RWPE2 (cell line): ENCODE results near the gene OR2V1.
A peak's percentile ranks its signal among the peaks of the same experiment; 100 is the strongest.

ENCODE experiments used
- ATAC-seq: fragments of 200-7000 bp; cut with Tn5 transposase; 3 replicates; pipeline ENCODE4 v1.9.1; 2021; ENCODE audit warnings: low read depth
- DNase-seq: peaks from one replicate; pipeline ENCODE4 v3.0.0-alpha.2; 2020; ENCODE audit warnings: low spot score
- H3K27ac ChIP-seq: fragments of 450-650 bp; 2 replicates; pipeline ENCODE4 v1.5.1; 2017; ENCODE audit warnings: mild to moderate bottlenecking; ENCODE audit not compliant: poor library complexity, severe bottlenecking
- H3K27me3 ChIP-seq: fragments of 250-450 bp; sonication (Bioruptor Pico); 2 replicates; pipeline ENCODE4 v1.5.1; 2021; ENCODE audit warnings: mild to moderate bottlenecking, moderate library complexity; ENCODE audit not compliant: insufficient read depth, poor library complexity, severe bottlenecking
- H3K36me3 ChIP-seq: fragments of 250-450 bp; sonication (Bioruptor Pico); 2 replicates; pipeline ENCODE4 v1.5.1; 2020; ENCODE audit warnings: low read depth, mild to moderate bottlenecking, moderate library complexity
- H3K4me1 ChIP-seq: fragments of 250-450 bp; sonication (Bioruptor Pico); 2 replicates; pipeline ENCODE4 v1.5.1; 2021; ENCODE audit warnings: mild to moderate bottlenecking, moderate library complexity; ENCODE audit not compliant: insufficient read depth, poor library complexity, severe bottlenecking
- H3K4me3 ChIP-seq: fragments of 250-450 bp; sonication (Bioruptor Pico); 2 replicates; pipeline ENCODE4 v1.5.1; 2021; ENCODE audit warnings: mild to moderate bottlenecking, moderate library complexity; ENCODE audit not compliant: severe bottlenecking
- H3K9me3 ChIP-seq: fragments of 250-450 bp; sonication (Bioruptor Pico); 2 replicates; pipeline ENCODE4 v1.5.1; 2021; ENCODE audit warnings: mild to moderate bottlenecking, moderate library complexity; ENCODE audit not compliant: severe bottlenecking
- CTCF ChIP-seq: fragments of 450-650 bp; IDR thresholded peaks from one replicate; pipeline ENCODE4 v1.5.1; 2017; ENCODE audit warnings: mild to moderate bottlenecking, moderate library complexity; ENCODE audit not compliant: poor library complexity, severe bottlenecking

OR2V1 gene

GRCh38 chr5:181112476-181112875 lies 18.5 kb downstream of the OR2V1 start:
- TF ChIP-seq CTCF, result no peak
- DNase-seq (no peak), ATAC-seq (no peak)
- H3K4me1 ChIP-seq, result peaks cover 7% of the 10 kb centered on the region
- no peak overlapping the region for H3K4me3 ChIP-seq
- no peak overlapping the region for H3K27ac ChIP-seq
- no peaks in the 10 kb centered on the region for H3K9me3 ChIP-seq
- no peaks in the 10 kb centered on the region for H3K36me3 ChIP-seq
- no peaks in the 10 kb centered on the region for H3K27me3 ChIP-seq

GRCh38 chr5:181111010-181111409 lies 20.0 kb downstream of the OR2V1 start:
- ATAC-seq, result no peak
- no peak for TF ChIP-seq CTCF
- peak; percentile 37 for DNase-seq
- peaks cover 7% of the 10 kb centered on the region for H3K4me1 ChIP-seq
- no peaks in the 10 kb centered on the region for H3K36me3 ChIP-seq
- H3K4me3 ChIP-seq, result no peak overlapping the region
- no peak overlapping the region for H3K27ac ChIP-seq
- H3K9me3 ChIP-seq, result no peaks in the 10 kb centered on the region
- no peaks in the 10 kb centered on the region for H3K27me3 ChIP-seq

GRCh38 chr5:181109489-181110013 lies 21.4 kb downstream of the OR2V1 start:
- Histone ChIP-seq H3K36me3 (no peaks in the 10 kb centered on the region), H3K4me1 (no peaks in the 10 kb centered on the region), H3K27ac (no peak overlapping the region), H3K4me3 (no peak overlapping the region), H3K9me3 (no peaks in the 10 kb centered on the region), H3K27me3 (no peaks in the 10 kb centered on the region)
- peak; percentile 52 for DNase-seq
- no peak for TF ChIP-seq CTCF
- no peak for ATAC-seq

- DNase-seq (peak; percentile 78), ATAC-seq (no peak)
- Histone ChIP-seq H3K4me1 (no peaks in the 10 kb centered on the region), H3K9me3 (no peaks in the 10 kb centered on the region), H3K27ac (no peak overlapping the region), H3K27me3 (peaks cover 3% of the 10 kb centered on the region), H3K36me3 (no peaks in the 10 kb centered on the region), H3K4me3 (no peak overlapping the region)
- no peak for TF ChIP-seq CTCF
Observed at GRCh38 chr5:181108578-181109165, 22.3 kb downstream of the OR2V1 start.

GRCh38 chr5:181107699-181108098 lies 23.3 kb downstream of the OR2V1 start:
- no peak overlapping the region for H3K27ac ChIP-seq
- no peaks in the 10 kb centered on the region for H3K36me3 ChIP-seq
- H3K27me3 ChIP-seq, result peaks cover 3% of the 10 kb centered on the region
- no peaks in the 10 kb centered on the region for H3K4me1 ChIP-seq
- ATAC-seq (no peak), DNase-seq (peak; percentile 27)
- no peak overlapping the region for H3K4me3 ChIP-seq
- H3K9me3 ChIP-seq, result no peaks in the 10 kb centered on the region
- TF ChIP-seq CTCF, result no peak
